Fibroblast of lung (primary cell): ENCODE results near the gene S100A9. TPM values are rescaled to one million over a fixed set of nuclear protein-coding genes. Genes with fewer than 3 reads are reported as not detected.

Experiments used
- DNase-seq, 2 donors: peaks; one replicate each; pipeline versions ENCODE4 v3.0.0 to v3.0.0-alpha.2; 2010; ENCODE audit warnings: low read depth in 2 of 2
- H2AFZ ChIP-seq: 2 replicates; pipeline ENCODE4 v1.5.1; 2012; ENCODE audit warnings: low read length, control low read depth, inconsistent platforms
- H3K27ac ChIP-seq: 2 replicates; pipeline ENCODE4 v1.5.1; 2011; ENCODE audit warnings: low read length, control low read depth; ENCODE audit not compliant: insufficient read depth
- H3K27me3 ChIP-seq: 2 replicates; pipeline ENCODE4 v1.5.1; 2011; ENCODE audit warnings: mild to moderate bottlenecking, low read length; ENCODE audit not compliant: control insufficient read depth, insufficient read depth
- H3K36me3 ChIP-seq: 2 replicates; pipeline ENCODE4 v1.5.1; 2011; ENCODE audit warnings: low read length; ENCODE audit not compliant: control insufficient read depth, insufficient read depth
- H3K4me1 ChIP-seq: 2 replicates; pipeline ENCODE4 v1.5.1; 2011; ENCODE audit warnings: low read length; ENCODE audit not compliant: control insufficient read depth, insufficient read depth; ENCODE audit errors: extremely low read depth
- H3K4me2 ChIP-seq: 2 replicates; pipeline ENCODE4 v1.5.1; 2011; ENCODE audit warnings: low read length, control low read depth; ENCODE audit not compliant: insufficient read depth; ENCODE audit errors: extremely low read depth
- H3K4me3 ChIP-seq, 4 experiments: fragments of 200-600 bp in 1 of 4; sonication (generic) in 1 of 4; replicated peaks in 1 of 4; 2 replicates each; pipeline ENCODE4 v1.5.1; 2011 to 2016; ENCODE audit warnings: low read length in 4 of 4, low read depth in 3 of 4, mild to moderate bottlenecking in 3 of 4, control low read depth in 2 of 4, inconsistent platforms in 1 of 4, mixed read lengths in 1 of 4; ENCODE audit not compliant: insufficient read depth in 1 of 4; ENCODE audit errors: control extremely low read depth in 1 of 4
- H3K79me2 ChIP-seq: 2 replicates; pipeline ENCODE4 v1.5.1; 2012; ENCODE audit warnings: mild to moderate bottlenecking, low read length, inconsistent platforms; ENCODE audit not compliant: control insufficient read depth, insufficient read depth
- H3K9ac ChIP-seq: 2 replicates; pipeline ENCODE4 v1.5.1; 2011; ENCODE audit warnings: mild to moderate bottlenecking, low read length, control low read depth; ENCODE audit not compliant: insufficient read depth
- H3K9me3 ChIP-seq: 2 replicates; pipeline ENCODE4 v1.5.1; 2012; ENCODE audit warnings: low read depth, low read length; ENCODE audit not compliant: control insufficient read depth, insufficient read depth
- H4K20me1 ChIP-seq: 2 replicates; pipeline ENCODE4 v1.5.1; 2011; ENCODE audit warnings: low read length; ENCODE audit not compliant: control insufficient read depth, insufficient read depth; ENCODE audit errors: extremely low read depth
- CTCF ChIP-seq, 2 donors: IDR thresholded peaks in 1 of 2; conservative IDR thresholded peaks in 1 of 2; 1 replicate in 1 of 2; 2 replicates in 1 of 2; pipeline ENCODE4 v1.5.1; 2011 to 2012; ENCODE audit warnings: low read length in 2 of 2, control low read depth in 1 of 2, inconsistent platforms in 1 of 2, low read depth in 1 of 2, mild to moderate bottlenecking in 1 of 2
- EZH2 ChIP-seq: IDR thresholded peaks from 2 replicates; pipeline ENCODE4 v1.5.1; 2012; ENCODE audit warnings: low read length, control low read depth, mild to moderate bottlenecking; ENCODE audit errors: missing control alignments
- polyA plus RNA-seq, 2 donors: library from polyadenylated mRNA; depleted of rRNA in 1 of 2; stranded (reverse) in 1 of 2; unstranded in 1 of 2; fragments of >200 nt; gene quantifications; 2 replicates each; pipeline ENCODE4 v1.2.1, GENCODE V29; 2011 to 2012; ENCODE audit warnings: missing spikeins in 1 of 2
- total RNA-seq: library from RNA; depleted of rRNA; stranded (reverse); fragments of >200 nt; gene quantifications from 2 replicates; pipeline ENCODE4 v1.2.1, GENCODE V29; 2014

Gene S100A9
- total and polyA plus RNA-seq, 2 donors (not counting 1 experiment from before 2014, with no cell fraction given), result not detected

- Histone ChIP-seq H3K36me3 (no peaks in the 10 kb centered on the region), H3K9me3 (no peaks in the 10 kb centered on the region), H4K20me1 (no peaks in the 10 kb centered on the region), H2AFZ (no peak overlapping the region), H3K79me2 (no peaks in the 10 kb centered on the region), H3K4me2 (no peak overlapping the region), H3K4me3 (no peak overlapping the region), H3K9ac (no peak overlapping the region), H3K27ac (no peak overlapping the region), H3K27me3 (no peaks in the 10 kb centered on the region), H3K4me1 (no peaks in the 10 kb centered on the region)
- DNase-seq, result no peak
- TF ChIP-seq CTCF (conservative IDR thresholded peaks at IDR 0.05 in 1 of 2, IDR thresholded peaks at IDR 0.05 in 1 of 2; ENCODE audit: low read depth in 1 of 2, low read length in 2 of 2) (no peak), EZH2 (no peak)
Observed at GRCh38 chr1:153401461-153401860, 43.8 kb downstream of the S100A9 start.

- Histone ChIP-seq H3K36me3 (no peaks in the 10 kb centered on the region), H3K9ac (no peak overlapping the region), H3K27ac (no peak overlapping the region), H3K4me2 (no peak overlapping the region), H3K27me3 (no peaks in the 10 kb centered on the region), H4K20me1 (no peaks in the 10 kb centered on the region), H3K79me2 (no peaks in the 10 kb centered on the region), H3K4me3 (no peak overlapping the region), H3K4me1 (no peaks in the 10 kb centered on the region), H2AFZ (no peak overlapping the region), H3K9me3 (no peaks in the 10 kb centered on the region)
- TF ChIP-seq EZH2 (no peak), CTCF (conservative IDR thresholded peaks at IDR 0.05 in 1 of 2, IDR thresholded peaks at IDR 0.05 in 1 of 2; ENCODE audit: low read depth in 1 of 2, low read length in 2 of 2) (no peak)
- DNase-seq, result no peak
Observed at GRCh38 chr1:153402226-153402625, 44.6 kb downstream of the S100A9 start.

GRCh38 chr1:153403421-153404085 is 45.9 kb downstream of the S100A9 start:
- H3K9ac ChIP-seq, result no peak overlapping the region
- no peak for DNase-seq
- TF ChIP-seq EZH2, result no peak
- no peak for TF ChIP-seq CTCF (conservative IDR thresholded peaks at IDR 0.05 in 1 of 2, IDR thresholded peaks at IDR 0.05 in 1 of 2; ENCODE audit: low read depth in 1 of 2, low read length in 2 of 2)
- H3K9me3 ChIP-seq, result no peaks in the 10 kb centered on the region
- H3K4me1 ChIP-seq, result no peaks in the 10 kb centered on the region
- no peaks in the 10 kb centered on the region for H3K79me2 ChIP-seq
- H3K36me3 ChIP-seq, result no peaks in the 10 kb centered on the region
- no peak overlapping the region for H3K4me2 ChIP-seq
- H4K20me1 ChIP-seq, result no peaks in the 10 kb centered on the region
- H3K27ac ChIP-seq, result no peak overlapping the region
- H3K4me3 ChIP-seq, result no peak overlapping the region
- H3K27me3 ChIP-seq, result no peaks in the 10 kb centered on the region
- no peak overlapping the region for H2AFZ ChIP-seq
